GM12878 (cell line): ENCODE results near the gene NFE2. TPM values are rescaled to one million over a fixed set of nuclear protein-coding genes. Genes with fewer than 3 reads are reported as not detected.

Experiments
- ATAC-seq: fragments of 200-7000 bp; cut with Tn5 transposase; 3 replicates; pipeline ENCODE4 v1.9.1; 2020; ENCODE audit warnings: mild to moderate bottlenecking, moderate library complexity
- BruUV-seq: library from RNA; stranded (reverse); fragments of 400-500 nt; replicated peaks from 2 replicates; lab custom pipeline; 2021; lab: Mats Ljungman, UMichigan
- CTCF ChIA-PET: fragments of 300-600 bp; sonication (Branson Sonifier 250); formaldehyde crosslinking; extraction: SDS; loops from one replicate; lab custom pipeline; 2021; ENCODE audit warnings: inconsistent platforms; lab: Yijun Ruan, JAX
- POLR2A ChIA-PET: fragments of 350-600 bp; formaldehyde crosslinking; extraction: SDS; loops from one replicate; lab custom pipeline; 2021; ENCODE audit warnings: inconsistent platforms; lab: Charles Lee
- RAD21 ChIA-PET: fragments of 300-600 bp; sonication (Branson Sonifier 250); formaldehyde crosslinking; loops from one replicate; lab custom pipeline; 2023; ENCODE audit warnings: antibody characterized with exemption; ENCODE audit not compliant: unreplicated experiment; lab: Charles Lee
- SMC1A ChIA-PET: fragments of 300-600 bp; sonication (Branson Sonifier 250); formaldehyde crosslinking; loops from one replicate; lab custom pipeline; 2023; ENCODE audit not compliant: unreplicated experiment, uncharacterized antibody; lab: Charles Lee
- DNase-seq: peaks from one replicate; pipeline ENCODE4 v3.0.0-alpha.2; 2011; ENCODE audit warnings: low read depth, low spot score
- FAIRE-seq: peaks from 3 replicates; lab custom pipeline; 2011; peaks lifted over from hg19 to GRCh38; lab: Jason Lieb, UNC
- H2AFZ ChIP-seq: 2 replicates; pipeline ENCODE4 v1.6.0; 2011; ENCODE audit warnings: low read depth, low read length, control low read depth; ENCODE audit not compliant: control insufficient read depth
- H3K27ac ChIP-seq: 2 replicates; pipeline ENCODE4 v1.5.1; 2011; ENCODE audit warnings: control low read depth; ENCODE audit not compliant: control insufficient read depth, insufficient read depth
- H3K27me3 ChIP-seq, 2 experiments: replicated peaks in 1 of 2; 2 replicates each; pipeline versions ENCODE4 v1.6.0 to v1.6.1; 2011; ENCODE audit warnings: low read length in 1 of 2; ENCODE audit not compliant: control insufficient read depth in 2 of 2, insufficient read depth in 2 of 2
- H3K36me3 ChIP-seq, 2 experiments: 2 replicates each; pipeline ENCODE4 v1.5.1; 2011; ENCODE audit warnings: low read length in 1 of 2; ENCODE audit not compliant: control insufficient read depth in 2 of 2, insufficient read depth in 2 of 2
- H3K4me1 ChIP-seq: 2 replicates; pipeline ENCODE4 v1.6.1; 2011; ENCODE audit warnings: mild to moderate bottlenecking, low read length, moderate library complexity, mixed read lengths; ENCODE audit not compliant: control insufficient read depth, insufficient read depth
- H3K4me2 ChIP-seq: 2 replicates; pipeline ENCODE4 v1.6.0; 2011; ENCODE audit warnings: control low read depth; ENCODE audit not compliant: control insufficient read depth, insufficient read depth
- H3K4me3 ChIP-seq: fragments of 200-600 bp; sonication (generic); 2 replicates; pipeline ENCODE4 v1.5.1; 2016
- H3K79me2 ChIP-seq: 2 replicates; pipeline ENCODE4 v1.6.0; 2011; ENCODE audit warnings: low read length; ENCODE audit not compliant: control insufficient read depth, insufficient read depth
- H3K9ac ChIP-seq: 2 replicates; pipeline ENCODE4 v1.8.0; 2011; ENCODE audit warnings: low read length, control low read depth, mixed read lengths; ENCODE audit not compliant: control insufficient read depth, insufficient read depth
- H3K9me3 ChIP-seq: replicated peaks from 3 replicates; pipeline ENCODE4 v1.5.1; 2011; ENCODE audit warnings: mild to moderate bottlenecking, low read length; ENCODE audit not compliant: control insufficient read depth, insufficient read depth
- H4K20me1 ChIP-seq: 2 replicates; pipeline ENCODE4 v1.6.0; 2011; ENCODE audit not compliant: control insufficient read depth, insufficient read depth
- BHLHE40 ChIP-seq, 2 experiments: fragments of 450-650 bp in 1 of 2; IDR thresholded peaks; 2 replicates each; pipeline ENCODE4 v1.6.1; 2011 to 2017; ENCODE audit warnings: low read depth in 2 of 2, borderline replicate concordance in 1 of 2, improper control_type of control experiment in 1 of 2, low read length in 1 of 2, mild to moderate bottlenecking in 1 of 2
- CBX3 ChIP-seq: fragments of 200-600 bp; sonication (generic); IDR thresholded peaks from 2 replicates; pipeline ENCODE4 v1.6.1; 2016; ENCODE audit warnings: low read depth, borderline replicate concordance
- CREM ChIP-seq: IDR thresholded peaks from 2 replicates; pipeline ENCODE4 v1.6.1; 2014; ENCODE audit warnings: antibody characterized with exemption, low read depth
- IRF4 ChIP-seq: IDR thresholded peaks from 2 replicates; pipeline ENCODE4 v1.6.1; 2011; ENCODE audit warnings: low read depth, low read length
- MEF2B ChIP-seq: fragments of 450-650 bp; IDR thresholded peaks from 2 replicates; pipeline ENCODE4 v1.6.1; 2018; ENCODE audit warnings: mild to moderate bottlenecking, moderate library complexity; ENCODE audit not compliant: partially characterized antibody, poor library complexity, severe bottlenecking
- NFXL1 ChIP-seq: fragments of 450-650 bp; IDR thresholded peaks from 2 replicates; pipeline ENCODE4 v1.6.1; 2017; ENCODE audit warnings: antibody characterized with exemption, mild to moderate bottlenecking, borderline replicate concordance
- RAD51 ChIP-seq: fragments of 450-650 bp; IDR thresholded peaks from 2 replicates; pipeline ENCODE4 v1.6.1; 2016; ENCODE audit warnings: moderate library complexity, mild to moderate bottlenecking, inconsistent platforms
- RELA ChIP-seq: fragments of 450-650 bp; IDR thresholded peaks from 2 replicates; pipeline ENCODE4 v1.8.0; 2014; ENCODE audit warnings: borderline replicate concordance; ENCODE audit not compliant: partially characterized antibody
- YY1 ChIP-seq: IDR thresholded peaks from 2 replicates; pipeline ENCODE4 v1.6.1; 2011; ENCODE audit warnings: low read depth, mild to moderate bottlenecking, low read length
- WGBS: methylation state at CpG from one replicate; pipeline ENCODE4 v1.1.6; 2016; ENCODE audit warnings: low lambda C conversion rate; ENCODE audit not compliant: insufficient replicate concordance, insufficient coverage; ENCODE audit errors: missing lambda C conversion rate; 5-methylcytosine and 5-hydroxymethylcytosine counted together
- in situ Hi-C: fragments of 300-500 bp; cut with MboI; formaldehyde crosslinking; loops from 9 replicates; pipeline ENCODE4 v1.14.3; 2018; ENCODE audit warnings: mixed read lengths
- intact Hi-C: fragments of 100-400 bp; cut with micrococcal nuclease; formaldehyde crosslinking; loops from one replicate; pipeline ENCODE4 v1.14.2; 2022; ENCODE audit not compliant: unreplicated experiment
- polyA plus RNA-seq, 11 experiments: library from polyadenylated mRNA; depleted of rRNA in 4 of 11; unstranded in 6 of 11; stranded (reverse) in 5 of 11; fragments of >200 nt; fragmentation: Nextera tagmentation in 4 of 11; fragmentation: Illumina TruSeq in 1 of 11; extraction: Ambion mirVana in 4 of 11; extraction: Trizol in 1 of 11; gene quantifications; 1 replicate in 1 of 11; 2 replicates in 10 of 11; pipeline versions ENCODE4 v1.2.1 to v1.2.3, GENCODE V29; 2011 to 2016; ENCODE audit warnings: inconsistent platforms in 2 of 11, missing spikeins in 2 of 11, low read depth in 1 of 11
- total RNA-seq, 4 experiments: library from RNA; depleted of rRNA in 3 of 4; stranded (reverse); fragments of >200 nt in 3 of 4; fragmentation: Illumina TruSeq in 1 of 4; extraction: Trizol in 1 of 4; gene quantifications; 2 replicates each; pipeline versions ENCODE4 v1.2.1 to v1.2.3, GENCODE V29; 2013 to 2021
- TF ChIP-seq, protein P1 (sequence below): IDR thresholded peaks from 2 replicates; pipeline ENCODE4 v1.6.1; 2012; ENCODE audit warnings: mild to moderate bottlenecking, low read depth, low read length
- TF ChIP-seq, protein P2 (sequence below): IDR thresholded peaks from 2 replicates; pipeline ENCODE4 v1.6.1; 2011; ENCODE audit warnings: borderline replicate concordance, low read depth, mild to moderate bottlenecking, moderate library complexity, mixed read lengths, low read length; ENCODE audit not compliant: insufficient read depth; ENCODE audit errors: extremely low read length
- TF ChIP-seq, protein P3 (sequence below): fragments of 450-650 bp; IDR thresholded peaks from 2 replicates; pipeline ENCODE4 v1.6.1; 2016; ENCODE audit warnings: mild to moderate bottlenecking

NFE2 gene
- total and polyA plus RNA-seq, 10 of the 15 experiments (the other 5 are each of a cell fraction or from before 2014, with no cell fraction given), result 0.06 to 0.28 TPM; not detected in 8

DNA sequence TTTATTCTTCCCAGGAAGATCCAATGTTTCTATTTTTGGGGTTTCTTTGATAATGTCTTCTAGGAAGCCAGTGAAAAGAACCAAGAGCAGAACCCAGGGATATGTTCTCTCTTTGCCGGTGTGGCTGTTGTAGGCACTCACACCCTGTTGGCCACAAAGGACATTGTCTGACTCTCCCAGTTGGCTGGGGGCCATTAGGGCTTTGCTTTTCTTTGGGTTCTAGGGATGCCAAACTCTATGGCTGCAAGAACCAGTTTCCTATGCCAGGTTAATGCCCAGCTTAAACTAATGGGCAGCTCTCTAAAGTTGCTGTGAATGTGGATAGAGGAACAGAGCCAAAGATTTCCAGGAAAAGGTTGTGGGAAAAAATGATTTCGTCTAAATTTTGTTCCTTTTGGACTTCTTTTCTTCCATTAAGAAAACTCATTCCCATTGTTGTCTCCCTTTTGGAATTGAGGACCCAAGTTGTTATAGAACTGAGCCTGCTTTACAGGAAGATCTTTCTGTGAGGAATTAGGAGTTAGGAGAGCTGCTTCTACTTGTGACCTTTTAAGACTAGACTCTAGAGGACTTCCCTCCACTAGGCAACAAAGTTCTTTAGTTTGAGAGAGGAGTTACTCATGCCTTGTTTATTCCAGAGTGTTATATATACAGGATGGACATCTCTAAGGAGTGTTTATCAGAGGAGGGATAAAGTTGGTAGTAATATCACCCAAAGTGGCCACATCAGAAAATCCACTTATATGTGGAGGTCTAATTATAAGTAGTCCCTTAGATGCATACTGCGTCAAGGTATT is 37.2 kb upstream of the NFE2 start:
- no peak overlapping the region for H3K27ac ChIP-seq
- ChIA-PET POLR2A (interaction anchor here (1.0 to 1.3 kb wide), 2 partner anchors 13 to 15 kb away, joined by 3 to 4 read pairs; partner anchors contain the start of gene COPZ1), RAD21 (interaction anchor here (0.8 to 2.2 kb wide), 5 partner anchors 13 to 30 kb away, joined by 3 to 7 read pairs (median 3); partner anchors contain the start of gene COPZ1)
- TF ChIP-seq, protein P1, sequence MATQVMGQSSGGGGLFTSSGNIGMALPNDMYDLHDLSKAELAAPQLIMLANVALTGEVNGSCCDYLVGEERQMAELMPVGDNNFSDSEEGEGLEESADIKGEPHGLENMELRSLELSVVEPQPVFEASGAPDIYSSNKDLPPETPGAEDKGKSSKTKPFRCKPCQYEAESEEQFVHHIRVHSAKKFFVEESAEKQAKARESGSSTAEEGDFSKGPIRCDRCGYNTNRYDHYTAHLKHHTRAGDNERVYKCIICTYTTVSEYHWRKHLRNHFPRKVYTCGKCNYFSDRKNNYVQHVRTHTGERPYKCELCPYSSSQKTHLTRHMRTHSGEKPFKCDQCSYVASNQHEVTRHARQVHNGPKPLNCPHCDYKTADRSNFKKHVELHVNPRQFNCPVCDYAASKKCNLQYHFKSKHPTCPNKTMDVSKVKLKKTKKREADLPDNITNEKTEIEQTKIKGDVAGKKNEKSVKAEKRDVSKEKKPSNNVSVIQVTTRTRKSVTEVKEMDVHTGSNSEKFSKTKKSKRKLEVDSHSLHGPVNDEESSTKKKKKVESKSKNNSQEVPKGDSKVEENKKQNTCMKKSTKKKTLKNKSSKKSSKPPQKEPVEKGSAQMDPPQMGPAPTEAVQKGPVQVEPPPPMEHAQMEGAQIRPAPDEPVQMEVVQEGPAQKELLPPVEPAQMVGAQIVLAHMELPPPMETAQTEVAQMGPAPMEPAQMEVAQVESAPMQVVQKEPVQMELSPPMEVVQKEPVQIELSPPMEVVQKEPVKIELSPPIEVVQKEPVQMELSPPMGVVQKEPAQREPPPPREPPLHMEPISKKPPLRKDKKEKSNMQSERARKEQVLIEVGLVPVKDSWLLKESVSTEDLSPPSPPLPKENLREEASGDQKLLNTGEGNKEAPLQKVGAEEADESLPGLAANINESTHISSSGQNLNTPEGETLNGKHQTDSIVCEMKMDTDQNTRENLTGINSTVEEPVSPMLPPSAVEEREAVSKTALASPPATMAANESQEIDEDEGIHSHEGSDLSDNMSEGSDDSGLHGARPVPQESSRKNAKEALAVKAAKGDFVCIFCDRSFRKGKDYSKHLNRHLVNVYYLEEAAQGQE, result no peak
- TF ChIP-seq MEF2B (no peak), CBX3 (no peak), IRF4 (no peak), NFXL1 (no peak), CREM (no peak), RAD51 (no peak), BHLHE40 (IDR thresholded peaks at IDR 0.05; ENCODE audit: borderline replicate concordance in 1 of 2, low read depth in 2 of 2, low read length in 1 of 2) (no peak), RELA (no peak), YY1 (no peak)
- TF ChIP-seq, protein P2, sequence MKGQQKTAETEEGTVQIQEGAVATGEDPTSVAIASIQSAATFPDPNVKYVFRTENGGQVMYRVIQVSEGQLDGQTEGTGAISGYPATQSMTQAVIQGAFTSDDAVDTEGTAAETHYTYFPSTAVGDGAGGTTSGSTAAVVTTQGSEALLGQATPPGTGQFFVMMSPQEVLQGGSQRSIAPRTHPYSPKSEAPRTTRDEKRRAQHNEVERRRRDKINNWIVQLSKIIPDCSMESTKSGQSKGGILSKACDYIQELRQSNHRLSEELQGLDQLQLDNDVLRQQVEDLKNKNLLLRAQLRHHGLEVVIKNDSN, result no peak
- TF ChIP-seq, protein P3, sequence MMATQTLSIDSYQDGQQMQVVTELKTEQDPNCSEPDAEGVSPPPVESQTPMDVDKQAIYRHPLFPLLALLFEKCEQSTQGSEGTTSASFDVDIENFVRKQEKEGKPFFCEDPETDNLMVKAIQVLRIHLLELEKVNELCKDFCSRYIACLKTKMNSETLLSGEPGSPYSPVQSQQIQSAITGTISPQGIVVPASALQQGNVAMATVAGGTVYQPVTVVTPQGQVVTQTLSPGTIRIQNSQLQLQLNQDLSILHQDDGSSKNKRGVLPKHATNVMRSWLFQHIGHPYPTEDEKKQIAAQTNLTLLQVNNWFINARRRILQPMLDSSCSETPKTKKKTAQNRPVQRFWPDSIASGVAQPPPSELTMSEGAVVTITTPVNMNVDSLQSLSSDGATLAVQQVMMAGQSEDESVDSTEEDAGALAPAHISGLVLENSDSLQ, result no peak

More for the DNA sequence above, 37.2 kb upstream of the NFE2 start:
- SMC1A ChIA-PET, result interaction anchor here (1.0 to 4.1 kb wide), 10 partner anchors 10 to 96 kb away, joined by 3 to 19 read pairs (median 5); partner anchors contain the start of genes COPZ1 and HNRNPA1
- H3K4me1 ChIP-seq, result no peaks in the 10 kb centered on the region; the same call in 1 of the 2 replicates
- peaks cover 4 to 13% of the 10 kb centered on the region in 2 experiments for H3K36me3 ChIP-seq
- no peaks in the 10 kb centered on the region for H3K9me3 ChIP-seq
- H3K79me2 ChIP-seq, result peaks cover 5% of the 10 kb centered on the region
- WGBS, result 84% methylated on average over 3 of the region's 3 CpGs
- ATAC-seq, result no peak
- in situ Hi-C loops, result no loop called here
- CTCF ChIA-PET, result interaction anchor here (0.7 to 6.7 kb wide), 20 partner anchors 7 to 123 kb away, joined by 3 to 113 read pairs (median 14); partner anchors contain the start of genes CBX5, COPZ1 and HNRNPA1
- H2AFZ ChIP-seq, result no peak overlapping the region
- no peaks in the 10 kb centered on the region for H4K20me1 ChIP-seq
- intact Hi-C loops, result no loop called here
- DNase-seq, result no peak
- no peak overlapping the region for H3K4me3 ChIP-seq
- FAIRE-seq, result no peak
- no TSS peak for BruUV-seq
- no peaks in the 10 kb centered on the region for H3K27me3 ChIP-seq
- H3K9ac ChIP-seq, result no peak overlapping the region
- no peak overlapping the region for H3K4me2 ChIP-seq
